ENCODE results near the gene CNTD1.

DNA sequence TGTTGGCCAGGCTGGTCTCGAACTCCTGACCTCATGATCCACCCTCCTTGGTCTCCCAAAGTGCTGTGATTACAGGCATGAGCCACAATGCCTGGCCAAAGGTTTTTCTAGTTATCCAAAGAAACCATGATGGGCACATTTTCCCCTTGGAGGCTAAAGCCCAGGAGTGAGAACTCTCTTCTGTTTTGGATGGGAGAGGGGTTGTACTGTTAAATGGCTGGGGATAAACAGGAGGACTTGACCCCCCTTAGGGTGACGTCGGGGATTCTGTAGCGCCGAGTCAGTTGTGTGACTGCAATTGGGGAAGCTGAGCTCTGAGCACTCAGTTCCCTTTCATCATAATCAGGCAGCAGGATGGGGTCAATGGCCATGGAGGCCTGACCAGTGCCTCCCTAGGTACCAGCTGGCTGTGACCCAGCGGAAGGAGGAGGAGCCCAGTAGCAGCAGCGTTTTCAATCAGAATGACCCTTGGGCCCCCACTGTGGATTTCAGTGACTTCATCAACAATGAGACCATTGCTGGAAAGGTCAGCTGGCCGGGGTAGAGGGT lies 56.5 kb downstream of the CNTD1 start:
- TF ChIP-seq, protein P1, sequence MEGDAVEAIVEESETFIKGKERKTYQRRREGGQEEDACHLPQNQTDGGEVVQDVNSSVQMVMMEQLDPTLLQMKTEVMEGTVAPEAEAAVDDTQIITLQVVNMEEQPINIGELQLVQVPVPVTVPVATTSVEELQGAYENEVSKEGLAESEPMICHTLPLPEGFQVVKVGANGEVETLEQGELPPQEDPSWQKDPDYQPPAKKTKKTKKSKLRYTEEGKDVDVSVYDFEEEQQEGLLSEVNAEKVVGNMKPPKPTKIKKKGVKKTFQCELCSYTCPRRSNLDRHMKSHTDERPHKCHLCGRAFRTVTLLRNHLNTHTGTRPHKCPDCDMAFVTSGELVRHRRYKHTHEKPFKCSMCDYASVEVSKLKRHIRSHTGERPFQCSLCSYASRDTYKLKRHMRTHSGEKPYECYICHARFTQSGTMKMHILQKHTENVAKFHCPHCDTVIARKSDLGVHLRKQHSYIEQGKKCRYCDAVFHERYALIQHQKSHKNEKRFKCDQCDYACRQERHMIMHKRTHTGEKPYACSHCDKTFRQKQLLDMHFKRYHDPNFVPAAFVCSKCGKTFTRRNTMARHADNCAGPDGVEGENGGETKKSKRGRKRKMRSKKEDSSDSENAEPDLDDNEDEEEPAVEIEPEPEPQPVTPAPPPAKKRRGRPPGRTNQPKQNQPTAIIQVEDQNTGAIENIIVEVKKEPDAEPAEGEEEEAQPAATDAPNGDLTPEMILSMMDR (IDR thresholded peaks at IDR 0.05; ENCODE audit: borderline replicate concordance, extremely low read depth, low read length, poor library complexity, severe bottlenecking), result no peak
- no peak for TF ChIP-seq EZH2 (IDR thresholded peaks at IDR 0.05; ENCODE audit: borderline replicate concordance, low read depth, low read length, severe bottlenecking)
